ENCODE results near the gene AUNIP. TPM values are rescaled to one million over a fixed set of nuclear protein-coding genes. Genes with fewer than 3 reads are reported as not detected.

Gene AUNIP
- total and polyA plus RNA-seq, 11 donors = 0.19 to 1.5 (median 0.26) TPM; not detected in 7

GRCh38 chr1:25808481-25809244 is 50.6 kb downstream of the AUNIP start:
- H3K36me3 ChIP-seq = peaks cover 0 to 71% (median 51%) of the 10 kb centered on the region in 9 donors
- H3K9me3 ChIP-seq = no peaks in the 10 kb centered on the region
- no peaks in the 10 kb centered on the region for H3K27me3 ChIP-seq
- ATAC-seq (no peak), DNase-seq (peak in 1 of 5 donors; percentile 64)
- intact Hi-C loops (cut with DNase I) = loop anchor here in 3 of 10 donors (5.0 to 10.0 kb wide), 3 partner anchors 304 to 561 kb away; partner anchors contain the start of genes RHCE (in 1 of the 3) and RSRP1 (in 1 of the 3)
- no peak overlapping the region for H3K4me3 ChIP-seq
- 87 to 92% (median 89%) methylated on average over 30 to 34 of the region's 34 CpGs for WGBS, 4 donors
- peak overlapping the region in 8 of 12 donors; percentile 18 to 70 (median 54) for H3K27ac ChIP-seq
- TF ChIP-seq, protein P1, sequence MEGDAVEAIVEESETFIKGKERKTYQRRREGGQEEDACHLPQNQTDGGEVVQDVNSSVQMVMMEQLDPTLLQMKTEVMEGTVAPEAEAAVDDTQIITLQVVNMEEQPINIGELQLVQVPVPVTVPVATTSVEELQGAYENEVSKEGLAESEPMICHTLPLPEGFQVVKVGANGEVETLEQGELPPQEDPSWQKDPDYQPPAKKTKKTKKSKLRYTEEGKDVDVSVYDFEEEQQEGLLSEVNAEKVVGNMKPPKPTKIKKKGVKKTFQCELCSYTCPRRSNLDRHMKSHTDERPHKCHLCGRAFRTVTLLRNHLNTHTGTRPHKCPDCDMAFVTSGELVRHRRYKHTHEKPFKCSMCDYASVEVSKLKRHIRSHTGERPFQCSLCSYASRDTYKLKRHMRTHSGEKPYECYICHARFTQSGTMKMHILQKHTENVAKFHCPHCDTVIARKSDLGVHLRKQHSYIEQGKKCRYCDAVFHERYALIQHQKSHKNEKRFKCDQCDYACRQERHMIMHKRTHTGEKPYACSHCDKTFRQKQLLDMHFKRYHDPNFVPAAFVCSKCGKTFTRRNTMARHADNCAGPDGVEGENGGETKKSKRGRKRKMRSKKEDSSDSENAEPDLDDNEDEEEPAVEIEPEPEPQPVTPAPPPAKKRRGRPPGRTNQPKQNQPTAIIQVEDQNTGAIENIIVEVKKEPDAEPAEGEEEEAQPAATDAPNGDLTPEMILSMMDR (IDR thresholded peaks at IDR 0.05) = no peak
- no peak for TF ChIP-seq POLR2A (IDR thresholded peaks at IDR 0.05)
- H3K4me1 ChIP-seq = peaks cover 6 to 65% (median 50%) of the 10 kb centered on the region in 12 donors

DNA sequence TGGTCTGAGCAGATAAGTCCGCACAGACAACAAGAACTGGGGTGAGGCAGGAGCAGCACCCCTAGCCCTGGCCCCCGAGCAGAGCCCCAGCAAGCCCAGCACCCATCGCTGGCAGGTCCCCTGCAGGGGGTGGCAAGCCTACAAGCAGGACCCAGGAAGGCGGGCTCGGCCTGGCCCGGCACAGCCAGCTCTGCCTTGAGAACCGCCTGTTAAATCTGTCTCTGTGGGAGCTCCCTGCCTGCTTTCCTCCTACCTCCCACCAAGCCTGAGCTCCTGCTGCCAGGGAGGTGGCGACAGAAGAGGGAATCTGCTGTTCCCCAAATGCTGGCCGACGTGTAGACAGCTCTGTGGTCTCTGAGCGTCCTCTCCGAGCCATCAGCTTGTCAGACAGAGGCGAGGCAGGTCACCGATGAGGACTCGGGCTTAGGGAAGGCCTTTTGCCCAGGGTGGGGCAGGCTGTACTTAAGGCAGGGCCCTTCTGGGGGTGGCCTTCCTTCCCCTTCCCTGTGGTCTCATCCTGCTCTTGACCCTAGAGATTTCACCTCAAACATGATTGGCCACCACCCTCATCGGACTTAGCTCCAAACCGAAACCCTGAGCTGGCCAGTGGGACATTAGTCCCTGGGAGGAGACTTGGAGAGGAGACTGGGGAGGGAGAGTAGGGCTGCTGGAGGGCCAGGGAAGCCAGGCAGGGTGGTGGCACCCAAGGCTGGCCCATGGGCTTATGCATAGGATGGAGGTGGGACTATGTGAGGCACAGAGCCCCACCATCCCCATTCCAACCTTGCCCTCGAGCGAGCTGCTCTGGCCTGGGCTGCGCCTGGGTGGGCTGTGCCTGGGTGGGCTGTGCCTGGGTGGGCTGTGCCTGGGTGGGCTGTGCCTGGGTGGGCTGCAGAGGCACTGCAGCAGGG is 51.5 kb downstream of the AUNIP start:
- Histone ChIP-seq H3K4me3 (peak overlapping the region in 2 of 12 donors; percentile 1 to 9), H3K27ac (peak overlapping the region in 10 of 12 donors; percentile 18 to 70 (median 58)), H3K9me3 (no peaks in the 10 kb centered on the region), H3K27me3 (no peaks in the 10 kb centered on the region), H3K36me3 (peaks cover 0 to 62% (median 41%) of the 10 kb centered on the region in 9 donors), H3K4me1 (peaks cover 6 to 74% (median 54%) of the 10 kb centered on the region in 12 donors)
- DNase-seq (peak in 1 of 5 donors; percentile 58), ATAC-seq (peak in 2 of 4 donors; percentile 1 to 36)
- intact Hi-C loops (cut with DNase I) = loop anchor here in 3 of 10 donors (5.0 to 10.0 kb wide), 3 partner anchors 303 to 560 kb away; partner anchors contain the start of genes RHCE (in 1 of the 3) and RSRP1 (in 1 of the 3)
- 60 to 71% (median 67%) methylated on average over 16 to 20 of the region's 20 CpGs for WGBS, 4 donors
- TF ChIP-seq, protein P1 (IDR thresholded peaks at IDR 0.05) = no peak
- TF ChIP-seq POLR2A (IDR thresholded peaks at IDR 0.05) = no peak

DNA sequence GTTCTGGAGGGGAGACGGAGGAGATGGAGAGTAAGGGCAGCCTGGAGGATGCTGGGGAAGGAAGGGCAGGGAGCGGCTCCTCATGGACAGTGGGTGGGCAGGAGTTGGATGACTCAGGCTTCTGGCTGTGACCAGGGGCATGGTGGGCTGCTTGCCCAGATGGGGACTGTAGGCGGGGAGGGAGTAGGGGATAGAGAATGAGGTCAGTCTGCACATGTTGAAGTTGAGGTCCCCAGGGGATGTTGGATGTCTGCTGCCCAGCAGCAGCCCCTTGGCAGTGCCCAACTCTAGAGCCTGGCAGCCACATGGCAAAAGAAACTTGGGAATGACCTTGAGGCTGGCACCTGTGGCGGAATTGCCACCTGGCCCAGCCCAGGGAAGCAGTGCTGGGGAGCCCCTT is 52.8 kb downstream of the AUNIP start:
- H3K27me3 ChIP-seq = no peaks in the 10 kb centered on the region
- H3K27ac ChIP-seq = peak overlapping the region in 11 of 12 donors; percentile 40 to 76 (median 63)
- H3K9me3 ChIP-seq = no peaks in the 10 kb centered on the region
- DNase-seq (peak in 4 of 5 donors; percentile 43 to 82 (median 70)), ATAC-seq (peak in 3 of 4 donors; percentile 7 to 51 (median 26))
- intact Hi-C loops (cut with DNase I) = loop anchor here in 3 of 10 donors (5.0 to 10.0 kb wide), 3 partner anchors 302 to 559 kb away; partner anchors contain the start of genes RHCE (in 1 of the 3) and RSRP1 (in 1 of the 3)
- WGBS, 4 donors = 68 to 81% (median 75%) methylated on average over 4 of the region's 4 CpGs
- H3K36me3 ChIP-seq = peaks cover 0 to 56% (median 31%) of the 10 kb centered on the region in 9 donors
- H3K4me1 ChIP-seq = peaks cover 6 to 87% (median 66%) of the 10 kb centered on the region in 12 donors
- H3K4me3 ChIP-seq = no peak overlapping the region
- TF ChIP-seq POLR2A (IDR thresholded peaks at IDR 0.05) = no peak
- TF ChIP-seq, protein P1 (IDR thresholded peaks at IDR 0.05) = no peak

All from heart left ventricle (tissue), 16 donors.